Measurements from ENCODE around the gene ATP13A4. TPM values are rescaled to one million over a fixed set of nuclear protein-coding genes. Genes with fewer than 3 reads are reported as not detected.

ATP13A4 gene
- total and polyA plus RNA-seq, 2 of the 4 experiments (the other 2 are of a cell fraction): under 0.01 TPM; not detected in 1

DNA sequence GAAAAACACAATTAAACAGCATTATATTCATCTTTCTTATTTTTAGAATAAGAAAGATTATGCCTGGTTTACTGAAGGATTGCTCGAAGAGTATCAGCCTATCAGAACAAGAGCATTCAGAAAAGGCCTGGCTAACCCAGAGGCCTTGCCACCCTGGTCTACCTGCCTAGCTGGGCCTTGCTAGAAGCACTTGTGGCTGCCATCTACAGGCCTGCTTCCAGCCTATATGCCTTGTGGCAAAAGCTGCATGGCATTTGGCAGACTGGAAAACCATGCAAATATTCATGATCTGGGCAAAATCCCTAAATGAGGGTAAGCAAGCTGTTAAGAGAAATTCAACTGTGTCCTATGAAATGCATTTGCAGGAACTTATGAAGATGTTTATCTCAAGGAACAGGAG, 9.3 kb upstream of the ATP13A4 start:
- dilution Hi-C loops (cut with HindIII; ENCODE audit: low sequenced_read_pairs, unreplicated experiment): no loop called here
- no peak for ATAC-seq (ENCODE audit: low read depth)
- BruUV-seq (replicated peaks): no TSS peak

More for the DNA sequence above, 9.3 kb upstream of the ATP13A4 start:
- ChIA-PET CTCF (no interaction called here), POLR2A (ENCODE audit: unreplicated experiment) (no interaction called here)
- WGBS, 2 experiments (ENCODE audit: extremely low coverage in 2 of 2, insufficient read length in 1 of 2): no CpG with 5 or more reads among the region's 1 CpG
- Histone ChIP-seq H2BK120ac (ENCODE audit: low read depth, low read length) (no peak overlapping the region), H3K9ac (ENCODE audit: low read depth, low read length) (no peak overlapping the region), H3K56ac (ENCODE audit: extremely low read depth, insufficient read depth, low read length) (no peak overlapping the region), H3K4me2 (ENCODE audit: low read depth, low read length) (no peak overlapping the region), H3K23ac (ENCODE audit: low read depth, low read length) (no peak overlapping the region), H4K91ac (ENCODE audit: insufficient read depth, low read depth, low read length) (no peak overlapping the region), H3K36me3 (ENCODE audit: control insufficient read depth, insufficient read depth, low read length) (no peaks in the 10 kb centered on the region), H2BK5ac (ENCODE audit: low read depth, low read length, poor library complexity, severe bottlenecking) (no peak overlapping the region), H3K4me3 (ENCODE audit: insufficient read depth, low read depth, low read length) (no peak overlapping the region), H4K5ac (ENCODE audit: low read depth, low read length) (no peak overlapping the region), H3K4me1 (ENCODE audit: control insufficient read depth, insufficient read depth, low read length) (no peaks in the 10 kb centered on the region), H3K27ac (ENCODE audit: insufficient read depth, low read length) (no peak overlapping the region), H3K14ac (replicated peaks; ENCODE audit: low read depth, low read length) (no peak overlapping the region), H3K9me3 (ENCODE audit: control insufficient read depth, insufficient read depth, low read length) (no peaks in the 10 kb centered on the region), H3K4ac (ENCODE audit: low read depth, low read length) (no peak overlapping the region), H3K27me3 (ENCODE audit: control insufficient read depth, insufficient read depth, low read length) (0 out of 2 replicates have a peak, but pooled peaks cover 2% of the 10 kb centered on the region), H2AK9ac (replicated peaks; ENCODE audit: low read depth, low read length, poor library complexity) (no peak overlapping the region), H4K8ac (ENCODE audit: low read depth in 2 of 2, low read length in 2 of 2) (no peak overlapping the region), H2BK20ac (ENCODE audit: low read depth, low read length) (no peak overlapping the region), H2AK5ac (ENCODE audit: low read depth, low read length) (no peak overlapping the region), H3K9me1 (ENCODE audit: insufficient read depth, low read length) (no peaks in the 10 kb centered on the region), H2BK15ac (ENCODE audit: low read depth, low read length) (no peak overlapping the region), H2AFZ (replicated peaks; ENCODE audit: low read length, poor library complexity) (no peak overlapping the region), H4K20me1 (ENCODE audit: insufficient read depth, low read length) (no peaks in the 10 kb centered on the region), H3K79me1 (ENCODE audit: low read depth in 1 of 2, low read length in 2 of 2) (no peaks in the 10 kb centered on the region), H3K18ac (ENCODE audit: low read depth, low read length) (no peak overlapping the region)
- intact Hi-C loops (cut with micrococcal nuclease) (no loop called here), in situ Hi-C loops (cut with MboI; ENCODE audit: low sequenced_read_pairs) (no loop called here)
- no peak for DNase-seq
- TF ChIP-seq CHD1 (IDR thresholded peaks at IDR 0.05; ENCODE audit: low read depth, low read length) (no peak), MXI1 (IDR thresholded peaks at IDR 0.05; ENCODE audit: borderline replicate concordance, low read depth, low read length) (no peak), RAD21 (IDR thresholded peaks at IDR 0.05; ENCODE audit: low read length) (no peak), BHLHE40 (IDR thresholded peaks at IDR 0.05; ENCODE audit: low read depth, low read length) (no peak), MAZ (IDR thresholded peaks at IDR 0.05; ENCODE audit: borderline replicate concordance, low read depth, low read length) (no peak), CEBPB (IDR thresholded peaks at IDR 0.05; ENCODE audit: low read depth, low read length) (no peak), RFX5 (IDR thresholded peaks at IDR 0.05; ENCODE audit: low read depth, low read length) (no peak), SMC3 (IDR thresholded peaks at IDR 0.05; ENCODE audit: low read depth, low read length) (no peak), NFE2L2 (IDR thresholded peaks at IDR 0.05; ENCODE audit: low read depth, low read length) (no peak), ELK1 (IDR thresholded peaks at IDR 0.05; ENCODE audit: borderline replicate concordance, low read depth, low read length) (no peak), MAFK (IDR thresholded peaks at IDR 0.05; ENCODE audit: low read depth, low read length) (no peak)
- TF ChIP-seq, protein P1, sequence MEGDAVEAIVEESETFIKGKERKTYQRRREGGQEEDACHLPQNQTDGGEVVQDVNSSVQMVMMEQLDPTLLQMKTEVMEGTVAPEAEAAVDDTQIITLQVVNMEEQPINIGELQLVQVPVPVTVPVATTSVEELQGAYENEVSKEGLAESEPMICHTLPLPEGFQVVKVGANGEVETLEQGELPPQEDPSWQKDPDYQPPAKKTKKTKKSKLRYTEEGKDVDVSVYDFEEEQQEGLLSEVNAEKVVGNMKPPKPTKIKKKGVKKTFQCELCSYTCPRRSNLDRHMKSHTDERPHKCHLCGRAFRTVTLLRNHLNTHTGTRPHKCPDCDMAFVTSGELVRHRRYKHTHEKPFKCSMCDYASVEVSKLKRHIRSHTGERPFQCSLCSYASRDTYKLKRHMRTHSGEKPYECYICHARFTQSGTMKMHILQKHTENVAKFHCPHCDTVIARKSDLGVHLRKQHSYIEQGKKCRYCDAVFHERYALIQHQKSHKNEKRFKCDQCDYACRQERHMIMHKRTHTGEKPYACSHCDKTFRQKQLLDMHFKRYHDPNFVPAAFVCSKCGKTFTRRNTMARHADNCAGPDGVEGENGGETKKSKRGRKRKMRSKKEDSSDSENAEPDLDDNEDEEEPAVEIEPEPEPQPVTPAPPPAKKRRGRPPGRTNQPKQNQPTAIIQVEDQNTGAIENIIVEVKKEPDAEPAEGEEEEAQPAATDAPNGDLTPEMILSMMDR (conservative IDR thresholded peaks at IDR 0.05; ENCODE audit: low read depth, low read length): no peak
- TF ChIP-seq, protein P2, sequence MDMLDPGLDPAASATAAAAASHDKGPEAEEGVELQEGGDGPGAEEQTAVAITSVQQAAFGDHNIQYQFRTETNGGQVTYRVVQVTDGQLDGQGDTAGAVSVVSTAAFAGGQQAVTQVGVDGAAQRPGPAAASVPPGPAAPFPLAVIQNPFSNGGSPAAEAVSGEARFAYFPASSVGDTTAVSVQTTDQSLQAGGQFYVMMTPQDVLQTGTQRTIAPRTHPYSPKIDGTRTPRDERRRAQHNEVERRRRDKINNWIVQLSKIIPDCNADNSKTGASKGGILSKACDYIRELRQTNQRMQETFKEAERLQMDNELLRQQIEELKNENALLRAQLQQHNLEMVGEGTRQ (IDR thresholded peaks at IDR 0.05; ENCODE audit: low read depth, low read length): no peak

Measured in IMR-90 (cell line).